ENCODE results near the gene CHST9.
"Not testable (repeated sequence)": the region's sequence is repeated elsewhere in the genome, so short reads cannot be mapped to it uniquely, and the experiment has no call there.

CHST9 gene

GRCh38 chr18:27164905-27165304 is 20.2 kb downstream of the CHST9 start:
- H3K27ac ChIP-seq = no peak overlapping the region
- TF ChIP-seq CTCF (conservative IDR thresholded peaks at IDR 0.05) = no peak

- not testable (repeated sequence) for H3K27ac ChIP-seq
These were observed 21.9 kb downstream of the CHST9 start for GRCh38 chr18:27163197-27163716.

- not testable (repeated sequence) for H3K27ac ChIP-seq
These were observed 35.9 kb downstream of the CHST9 start for GRCh38 chr18:27149240-27149639.

- no peak for TF ChIP-seq CTCF (conservative IDR thresholded peaks at IDR 0.05)
- H3K27ac ChIP-seq = no peak overlapping the region
These were observed 40.4 kb downstream of the CHST9 start for GRCh38 chr18:27144672-27145071.

GRCh38 chr18:27143580-27144287 is 41.4 kb downstream of the CHST9 start:
- TF ChIP-seq CTCF (conservative IDR thresholded peaks at IDR 0.05) = no peak
- no peak overlapping the region for H3K27ac ChIP-seq

GRCh38 chr18:27142891-27143290 is 42.2 kb downstream of the CHST9 start:
- TF ChIP-seq CTCF (conservative IDR thresholded peaks at IDR 0.05) = no peak
- no peak overlapping the region for H3K27ac ChIP-seq

- H3K27ac ChIP-seq = no peak overlapping the region
- TF ChIP-seq CTCF (conservative IDR thresholded peaks at IDR 0.05) = no peak
These were observed 43.2 kb downstream of the CHST9 start for GRCh38 chr18:27141876-27142275.

- TF ChIP-seq CTCF (conservative IDR thresholded peaks at IDR 0.05) = no peak
These were observed 47.0 kb downstream of the CHST9 start for GRCh38 chr18:27138079-27138478.

GRCh38 chr18:27136208-27136535 is 48.9 kb downstream of the CHST9 start:
- H3K27ac ChIP-seq = no peak overlapping the region
- TF ChIP-seq CTCF (conservative IDR thresholded peaks at IDR 0.05) = no peak

More at GRCh38 chr18:27138079-27138478, 47.0 kb downstream of the CHST9 start:
- no peak overlapping the region for H3K27ac ChIP-seq

Data from VCaP (cell line).